Activated CD8-positive, alpha-beta memory T cell treated with anti-CD3 and anti-CD28 coated beads, Interleukin-2, amount 50 U/mL, for 48 hours (primary cell): Measurements from ENCODE around the gene NAA11.
"Not testable (repeated sequence)": the region's sequence is repeated elsewhere in the genome, so short reads cannot be mapped to it uniquely, and the experiment has no call there.

ENCODE experiments used
- DNase-seq: peaks from one replicate; pipeline ENCODE4 v3.0.0-alpha.2; 2020

The NAA11 gene

DNA sequence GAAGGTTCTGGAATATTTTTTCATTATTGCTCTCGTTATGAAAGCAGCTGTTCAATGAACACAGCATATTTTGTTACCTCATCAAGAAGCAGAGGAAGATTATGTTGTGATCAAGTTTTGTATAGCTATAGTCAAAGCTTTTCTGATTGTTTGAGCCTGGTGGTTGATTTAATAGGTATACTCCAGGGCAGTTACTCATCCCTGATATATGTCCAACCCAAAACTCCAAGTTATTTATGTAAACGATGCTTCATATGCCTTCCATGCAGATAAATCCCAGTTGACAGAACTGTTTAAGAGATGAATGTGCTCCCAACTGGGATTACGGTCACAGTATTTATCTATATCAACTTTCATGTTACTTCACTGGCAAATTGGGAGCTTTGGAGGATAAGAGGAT is 19.1 kb downstream of the NAA11 start:
- no peak for DNase-seq

GRCh38 chr4:79300280-79300679 is 25.6 kb downstream of the NAA11 start:
- no peak for DNase-seq

- no peak for DNase-seq
These were observed 27.4 kb downstream of the NAA11 start for GRCh38 chr4:79298484-79298883.

DNA sequence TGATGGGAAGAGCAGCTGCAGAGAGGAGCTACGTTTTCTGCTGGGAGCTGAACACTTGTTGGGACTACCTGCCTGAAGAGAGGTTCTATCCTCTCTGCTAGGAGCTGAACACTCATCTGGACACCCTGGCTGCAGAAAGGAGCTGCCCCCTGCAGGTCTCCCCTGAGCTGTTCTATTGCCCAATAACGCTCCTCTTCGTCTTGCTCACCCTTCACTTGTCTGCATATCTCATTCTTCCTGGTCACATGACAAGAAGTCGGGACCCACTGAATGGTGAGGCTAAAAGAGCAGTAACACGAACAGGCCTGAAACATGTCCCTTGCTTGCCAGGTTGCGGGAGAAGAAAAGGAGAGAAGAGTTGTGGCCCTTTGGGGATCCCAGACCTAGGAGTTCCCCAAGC is 27.8 kb downstream of the NAA11 start:
- DNase-seq: no peak

DNA sequence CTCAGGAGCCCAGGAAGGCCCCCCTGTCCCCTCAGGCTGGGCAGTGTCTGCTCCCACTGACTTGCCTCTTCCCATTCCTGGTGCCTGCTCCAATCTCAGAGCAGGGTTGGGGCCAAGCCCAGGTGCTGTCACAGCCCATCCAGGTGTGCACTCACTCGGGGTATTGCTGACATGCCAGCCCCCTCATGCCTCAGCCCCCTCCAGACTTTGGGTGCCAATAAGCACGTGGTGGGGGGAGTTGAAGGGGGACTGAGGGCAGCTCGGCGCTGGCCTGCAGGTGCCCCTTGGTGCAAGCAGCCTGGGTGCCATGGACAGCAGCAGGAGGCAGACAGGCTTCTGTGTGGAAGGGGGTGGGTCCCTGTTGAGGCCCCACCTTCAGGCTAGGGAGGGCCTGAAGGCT is 28.4 kb downstream of the NAA11 start:
- DNase-seq: no peak

GRCh38 chr4:79296768-79297428 is 29.0 kb downstream of the NAA11 start:
- no peak for DNase-seq

DNA sequence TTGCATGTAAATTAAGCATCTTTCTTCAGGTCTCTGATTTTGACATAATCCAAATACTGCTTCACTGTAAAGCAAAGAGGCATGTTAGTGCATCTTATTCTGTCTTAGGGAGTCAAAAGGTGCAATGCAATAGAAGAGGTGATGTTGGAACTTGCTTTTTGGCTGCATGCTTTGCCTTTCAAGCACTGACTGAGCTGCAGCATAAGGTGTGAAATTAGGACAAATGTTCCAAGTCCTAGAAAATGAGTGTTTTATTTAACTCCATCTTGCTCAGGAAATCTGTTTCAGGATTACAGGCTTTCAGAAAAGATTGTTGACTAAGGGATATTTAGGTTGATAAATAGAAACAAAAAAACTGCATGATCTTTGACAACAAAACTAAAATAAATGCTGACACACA is 30.8 kb downstream of the NAA11 start:
- DNase-seq: no peak

GRCh38 chr4:79294064-79294463 is 31.8 kb downstream of the NAA11 start:
- DNase-seq: no peak

DNA sequence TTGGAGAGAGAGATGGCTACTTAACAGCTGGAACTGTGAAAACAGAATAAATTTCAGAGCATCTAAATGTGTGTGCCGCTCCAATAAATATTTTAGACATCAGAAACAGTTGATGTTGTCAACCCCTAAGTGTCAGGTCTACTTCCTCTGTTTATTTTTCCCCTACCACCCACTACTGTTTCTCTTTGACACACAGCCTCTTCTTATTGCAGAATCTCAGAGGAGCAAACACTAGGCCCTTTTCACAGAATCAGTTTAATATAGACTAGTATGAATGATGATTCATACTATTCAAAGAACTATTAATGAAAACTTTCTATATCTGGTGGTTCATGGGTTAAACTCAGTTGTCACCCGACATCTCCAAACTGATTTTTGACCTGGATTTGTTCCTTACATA is 33.9 kb downstream of the NAA11 start:
- no peak for DNase-seq

- no peak for DNase-seq
These were observed 35.5 kb downstream of the NAA11 start for GRCh38 chr4:79290376-79290775.

GRCh38 chr4:79288185-79288584 is 37.7 kb downstream of the NAA11 start:
- no peak for DNase-seq

- DNase-seq: no peak
These were observed 38.1 kb downstream of the NAA11 start for GRCh38 chr4:79287718-79288117.

DNA sequence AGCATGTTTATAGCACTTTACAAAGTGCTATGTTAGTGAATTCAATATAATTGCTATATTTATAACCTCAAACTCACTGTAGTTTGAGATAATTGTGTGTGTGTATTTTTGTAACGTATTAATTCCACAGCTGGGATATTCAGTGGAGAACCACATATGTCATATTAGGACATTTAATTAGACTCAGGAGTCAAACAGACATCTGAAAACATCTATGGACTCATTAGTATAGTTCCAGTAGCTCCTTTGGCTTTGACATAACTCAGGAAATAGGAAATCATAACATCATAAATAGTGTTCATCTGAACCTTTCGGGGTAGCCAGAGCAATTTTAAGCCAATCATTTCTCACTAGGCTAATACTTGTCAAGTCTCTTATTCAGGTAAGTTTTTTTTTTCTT is 38.8 kb downstream of the NAA11 start:
- DNase-seq: no peak

DNA sequence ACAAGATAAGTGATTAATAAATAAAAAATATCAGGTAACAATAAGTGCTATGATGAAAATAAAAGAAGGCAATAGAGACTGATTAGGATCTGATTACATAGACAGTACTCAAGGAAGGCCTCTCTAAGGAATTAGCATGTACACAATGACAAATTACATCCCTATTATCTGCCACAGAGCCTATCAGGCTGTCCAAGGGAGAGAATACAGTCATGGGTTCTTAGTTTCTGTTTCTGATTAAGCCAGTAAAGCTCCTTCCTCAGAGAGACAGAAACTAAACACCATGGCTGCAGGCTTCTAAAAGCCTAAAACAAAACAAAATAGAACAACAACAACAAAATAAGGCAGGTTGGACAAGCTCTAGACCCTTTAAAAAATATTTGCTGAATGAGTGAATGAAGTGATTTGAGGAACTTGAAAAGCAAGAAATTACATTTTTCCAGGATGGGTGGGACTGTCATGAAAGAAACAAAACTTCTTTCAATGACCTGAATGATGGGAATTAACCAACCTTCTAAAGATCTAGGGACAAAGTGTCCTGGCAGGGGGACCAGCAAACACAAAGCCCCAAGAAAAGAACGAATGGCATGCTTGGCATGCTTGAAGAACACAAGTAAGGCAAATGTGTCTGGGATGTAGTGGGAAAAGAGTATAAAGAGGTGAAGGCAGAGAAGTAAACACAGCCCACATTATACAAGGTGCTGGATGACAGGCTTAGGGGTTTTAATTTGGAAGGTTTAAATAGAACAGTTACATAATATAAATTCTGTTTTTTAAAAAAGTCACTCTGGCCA is 44.1 kb downstream of the NAA11 start:
- no peak for DNase-seq

DNA sequence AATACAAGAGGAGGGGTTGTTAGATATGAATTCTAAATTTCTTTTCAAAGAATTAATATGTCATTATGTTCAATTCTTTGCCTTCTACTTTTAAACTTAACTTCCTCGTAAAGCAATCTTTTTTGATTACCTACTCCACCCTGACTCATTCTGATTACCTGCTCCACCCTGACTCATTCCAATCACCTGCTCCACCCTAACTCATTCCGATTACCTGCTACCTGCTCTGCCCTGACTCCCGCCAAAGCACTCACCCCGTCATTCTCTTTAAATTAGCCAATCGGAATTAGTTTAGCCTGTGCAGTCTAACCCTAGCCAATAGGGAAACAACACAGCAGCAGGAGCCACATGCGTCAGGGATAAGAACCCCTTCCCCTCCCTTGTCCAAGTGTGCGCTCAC is 48.4 kb downstream of the NAA11 start:
- not testable (repeated sequence) for DNase-seq

DNA sequence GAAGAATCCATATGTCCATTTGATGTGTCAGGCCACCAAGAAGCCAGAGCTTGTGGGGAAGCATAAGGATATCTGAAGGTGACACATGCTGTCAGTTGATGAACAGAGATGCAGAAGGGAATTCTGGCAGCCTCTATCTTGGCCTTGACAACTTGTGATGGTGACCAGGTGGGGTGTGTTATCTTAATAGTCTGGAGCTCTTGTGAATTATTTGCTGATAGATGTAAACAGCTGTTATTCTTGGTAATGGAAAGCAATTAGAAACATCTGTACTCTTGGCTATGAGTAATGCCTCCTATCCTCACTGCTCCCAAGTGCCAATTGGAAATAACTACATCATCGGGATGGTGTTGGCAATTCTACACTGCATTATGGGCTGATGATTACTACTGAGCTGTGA is 51.9 kb downstream of the NAA11 start:
- DNase-seq: no peak

- DNase-seq: no peak
These were observed 53.1 kb downstream of the NAA11 start for GRCh38 chr4:79272761-79273160.

GRCh38 chr4:79272126-79272525 is 53.7 kb downstream of the NAA11 start:
- DNase-seq: no peak

DNA sequence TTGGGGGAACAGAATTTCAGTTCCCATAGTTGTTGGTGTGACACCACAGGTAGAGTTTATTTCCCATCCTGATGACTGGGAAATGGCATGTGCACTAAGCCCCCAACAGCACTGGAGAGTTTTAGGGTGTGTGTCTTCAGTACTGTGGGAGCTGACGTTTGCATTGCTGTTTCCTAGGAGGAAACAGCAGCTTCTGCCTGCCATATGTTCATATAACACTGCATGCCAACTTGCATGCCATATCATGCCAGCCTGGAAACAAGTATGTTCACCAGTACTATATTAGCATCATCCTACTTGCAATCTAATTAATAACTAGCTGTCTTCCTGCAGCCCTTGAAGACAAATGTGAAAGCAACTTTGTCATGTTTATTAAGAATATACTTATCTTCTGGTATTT is 58.2 kb downstream of the NAA11 start:
- DNase-seq: no peak
